GM19035 (cell line): Measurements from ENCODE around the gene TRAPPC5.
A peak's percentile ranks its signal among the peaks of the same experiment; 100 is the strongest.
"Not testable (repeated sequence)": the region's sequence is repeated elsewhere in the genome, so short reads cannot be mapped to it uniquely, and the experiment has no call there.

ENCODE experiments used
- ATAC-seq: cut with Tn5 transposase; IDR thresholded peaks from one replicate; pipeline ENCODE4 v1.9.1; 2021; ENCODE audit not compliant: unreplicated experiment

The TRAPPC5 gene

GRCh38 chr19:7680606-7681339 is at the start of gene TRAPPC5:
Gene TRAPPC5, plus strand, starts transcription at chr19:7680833. Its CDS starts 1,421 bp downstream, at chr19:7682254.
- peak; percentile 62 for ATAC-seq

GRCh38 chr19:7631577-7631976 is 49.1 kb upstream of the TRAPPC5 start:
- ATAC-seq = no peak

- ATAC-seq = no peak
Measured at GRCh38 chr19:7632340-7633203, 48.1 kb upstream of the TRAPPC5 start.

GRCh38 chr19:7633698-7634097 is 46.9 kb upstream of the TRAPPC5 start, which contains the start of gene PCP2:
Gene PCP2, minus strand, starts transcription at chr19:7633719. Its CDS starts 262 bp downstream, at chr19:7633457.
- no peak for ATAC-seq

- no peak for ATAC-seq
Measured at GRCh38 chr19:7635670-7636069, 45.0 kb upstream of the TRAPPC5 start.

GRCh38 chr19:7636317-7636690 is 44.3 kb upstream of the TRAPPC5 start:
- ATAC-seq = no peak

- peak; percentile 72 for ATAC-seq
Measured at GRCh38 chr19:7636691-7637373, 43.8 kb upstream of the TRAPPC5 start, which contains the start of gene STXBP2. Gene STXBP2, plus strand, starts transcription at chr19:7637110. Its CDS starts 40 bp downstream, at chr19:7637150.

GRCh38 chr19:7637374-7638256 is 43.0 kb upstream of the TRAPPC5 start:
- ATAC-seq = peak; percentile 17

- ATAC-seq = no peak
Measured at GRCh38 chr19:7638802-7639465, 41.7 kb upstream of the TRAPPC5 start.

- ATAC-seq = no peak
Measured at GRCh38 chr19:7639863-7640348, 40.7 kb upstream of the TRAPPC5 start.

GRCh38 chr19:7640803-7641202 is 39.8 kb upstream of the TRAPPC5 start:
- no peak for ATAC-seq

GRCh38 chr19:7641290-7642276 is 39.0 kb upstream of the TRAPPC5 start:
- no peak for ATAC-seq

- ATAC-seq = no peak
Measured at GRCh38 chr19:7642295-7643030, 38.2 kb upstream of the TRAPPC5 start.

- ATAC-seq = no peak
Measured at GRCh38 chr19:7643031-7643415, 37.6 kb upstream of the TRAPPC5 start.

GRCh38 chr19:7643629-7644549 is 36.7 kb upstream of the TRAPPC5 start:
- not testable (repeated sequence) for ATAC-seq

- no peak for ATAC-seq
Measured at GRCh38 chr19:7644550-7644877, 36.1 kb upstream of the TRAPPC5 start.

- ATAC-seq = no peak
Measured at GRCh38 chr19:7645163-7645562, 35.5 kb upstream of the TRAPPC5 start.
